NCI-H1436 treated with DMSO at 0.1 percent for 48 hours (cell line): Measurements from ENCODE around the gene PPP1R14D.

Experiments
- DNase-seq: peaks from one replicate; lab custom pipeline; 2025; lab: John Stamatoyannopoulos, UW

PPP1R14D gene

GRCh38 chr15:40852529-40852928, 24.0 kb upstream of the PPP1R14D start:
- no peak for DNase-seq

GRCh38 chr15:40850576-40851112, 22.1 kb upstream of the PPP1R14D start:
- no peak for DNase-seq

- peak; percentile 64 for DNase-seq
Observed at GRCh38 chr15:40847223-40847961, 18.9 kb upstream of the PPP1R14D start.

- no peak for DNase-seq
Observed at GRCh38 chr15:40846841-40847222, 18.3 kb upstream of the PPP1R14D start.

- no peak for DNase-seq
Observed at GRCh38 chr15:40845511-40846284, 17.2 kb upstream of the PPP1R14D start.

GRCh38 chr15:40845036-40845435, 16.5 kb upstream of the PPP1R14D start:
- DNase-seq: no peak

- no peak for DNase-seq
Observed at GRCh38 chr15:40844696-40845030, 16.2 kb upstream of the PPP1R14D start.

- no peak for DNase-seq
Observed at GRCh38 chr15:40843885-40844695, 15.6 kb upstream of the PPP1R14D start, which contains the start of gene SPINT1. TSS of gene SPINT1 (plus strand) at chr15:40844048. CDS start at chr15:40844555, 507 bp downstream.

GRCh38 chr15:40843261-40843884, 14.9 kb upstream of the PPP1R14D start:
- no peak for DNase-seq

- DNase-seq: no peak
Observed at GRCh38 chr15:40841741-40842140, 13.2 kb upstream of the PPP1R14D start.

GRCh38 chr15:40838756-40839155, 10.2 kb upstream of the PPP1R14D start:
- no peak for DNase-seq

GRCh38 chr15:40836020-40836419, 7.5 kb upstream of the PPP1R14D start:
- no peak for DNase-seq

GRCh38 chr15:40832903-40833302, 4.4 kb upstream of the PPP1R14D start:
- no peak for DNase-seq

GRCh38 chr15:40831861-40832260, 3.4 kb upstream of the PPP1R14D start:
- DNase-seq: no peak

GRCh38 chr15:40830884-40831283, 2.4 kb upstream of the PPP1R14D start:
- DNase-seq: peak; percentile 97

GRCh38 chr15:40829115-40829514, 607 bp upstream of the PPP1R14D start:
- DNase-seq: no peak

- DNase-seq: no peak
Observed at GRCh38 chr15:40826423-40827075, 2.0 kb downstream of the PPP1R14D start.

GRCh38 chr15:40825661-40826422, 2.7 kb downstream of the PPP1R14D start:
- no peak for DNase-seq

- DNase-seq: no peak
Observed at GRCh38 chr15:40823572-40824343, 4.8 kb downstream of the PPP1R14D start.

- no peak for DNase-seq
Observed at GRCh38 chr15:40821195-40821594, 7.3 kb downstream of the PPP1R14D start.
